ENCODE results near the gene RBM6.

DNA sequence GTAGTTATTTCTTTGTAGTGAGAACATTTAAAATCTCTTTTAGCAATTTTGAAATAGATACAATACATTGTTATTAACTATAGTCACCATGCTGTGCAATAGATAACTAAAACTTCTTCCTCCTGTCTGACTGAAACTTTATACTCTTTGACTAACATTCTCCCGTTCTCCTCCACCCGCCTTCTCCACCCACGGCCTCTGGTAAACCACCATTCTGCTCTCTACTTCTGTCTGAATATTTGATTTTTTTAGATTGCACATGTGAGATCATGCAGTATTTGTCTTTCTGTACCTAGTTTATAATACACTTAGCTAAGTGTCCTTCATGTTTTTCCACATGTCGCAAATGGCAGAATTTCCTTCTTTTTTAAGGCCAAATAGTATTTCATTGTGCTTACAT lies 76.0 kb downstream of the RBM6 start:
- TF ChIP-seq, protein P1, sequence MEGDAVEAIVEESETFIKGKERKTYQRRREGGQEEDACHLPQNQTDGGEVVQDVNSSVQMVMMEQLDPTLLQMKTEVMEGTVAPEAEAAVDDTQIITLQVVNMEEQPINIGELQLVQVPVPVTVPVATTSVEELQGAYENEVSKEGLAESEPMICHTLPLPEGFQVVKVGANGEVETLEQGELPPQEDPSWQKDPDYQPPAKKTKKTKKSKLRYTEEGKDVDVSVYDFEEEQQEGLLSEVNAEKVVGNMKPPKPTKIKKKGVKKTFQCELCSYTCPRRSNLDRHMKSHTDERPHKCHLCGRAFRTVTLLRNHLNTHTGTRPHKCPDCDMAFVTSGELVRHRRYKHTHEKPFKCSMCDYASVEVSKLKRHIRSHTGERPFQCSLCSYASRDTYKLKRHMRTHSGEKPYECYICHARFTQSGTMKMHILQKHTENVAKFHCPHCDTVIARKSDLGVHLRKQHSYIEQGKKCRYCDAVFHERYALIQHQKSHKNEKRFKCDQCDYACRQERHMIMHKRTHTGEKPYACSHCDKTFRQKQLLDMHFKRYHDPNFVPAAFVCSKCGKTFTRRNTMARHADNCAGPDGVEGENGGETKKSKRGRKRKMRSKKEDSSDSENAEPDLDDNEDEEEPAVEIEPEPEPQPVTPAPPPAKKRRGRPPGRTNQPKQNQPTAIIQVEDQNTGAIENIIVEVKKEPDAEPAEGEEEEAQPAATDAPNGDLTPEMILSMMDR (IDR thresholded peaks at IDR 0.05 in 2 of 3, conservative IDR thresholded peaks at IDR 0.05 in 1 of 3; ENCODE audit: borderline replicate concordance in 1 of 3, insufficient read depth in 1 of 3, low read depth in 2 of 3, low read length in 2 of 3): no peak
- no peak for TF ChIP-seq POLR2A (IDR thresholded peaks at IDR 0.05; ENCODE audit: borderline replicate concordance, extremely low read depth, insufficient read depth, insufficient read length)
- TF ChIP-seq EZH2 (IDR thresholded peaks at IDR 0.05): no peak
- no peak for TF ChIP-seq EGR1 (IDR thresholded peaks at IDR 0.05; ENCODE audit: low read depth)
- TF ChIP-seq YY1 (IDR thresholded peaks at IDR 0.05; ENCODE audit: extremely low read depth, insufficient replicate concordance, low read depth, low read length): no peak
- no peak for TF ChIP-seq POLR2AphosphoS5 (IDR thresholded peaks at IDR 0.05; ENCODE audit: low read depth, low read length)
- TF ChIP-seq JUND (IDR thresholded peaks at IDR 0.05): no peak
- no peak for TF ChIP-seq SIN3A (IDR thresholded peaks at IDR 0.05; ENCODE audit: low read depth)
- no peak for TF ChIP-seq RAD21 (IDR thresholded peaks at IDR 0.05; ENCODE audit: low read depth)
